Left ventricle myocardium inferior (tissue), 1 donor: ENCODE results near the gene PIGV. TPM values are rescaled to one million over a fixed set of nuclear protein-coding genes. Genes with fewer than 3 reads are reported as not detected.
A peak's percentile ranks its signal among the peaks of the same experiment; 100 is the strongest.
"Not testable (repeated sequence)": the region's sequence is repeated elsewhere in the genome, so short reads cannot be mapped to it uniquely, and the experiment has no call there.

Experiments used
- DNase-seq: peaks from one replicate; pipeline ENCODE4 v3.0.0-alpha.2; 2020
- H3K27ac ChIP-seq: fragments of 200-600 bp; replicated peaks from 2 replicates; pipeline ENCODE4 v1.8.0; 2021
- H3K27me3 ChIP-seq: fragments of 200-600 bp; 2 replicates; pipeline ENCODE4 v1.8.0; 2021; ENCODE audit warnings: low read depth
- H3K36me3 ChIP-seq: fragments of 200-600 bp; 2 replicates; pipeline ENCODE4 v1.8.0; 2021
- H3K4me1 ChIP-seq: fragments of 200-600 bp; 2 replicates; pipeline ENCODE4 v1.8.0; 2021
- H3K4me3 ChIP-seq: fragments of 200-600 bp; 2 replicates; pipeline ENCODE4 v1.8.0; 2021; ENCODE audit warnings: mild to moderate bottlenecking, moderate library complexity
- H3K9me3 ChIP-seq: fragments of 200-600 bp; replicated peaks from 2 replicates; pipeline ENCODE4 v1.8.0; 2021
- CTCF ChIP-seq: fragments of 200-600 bp; IDR thresholded peaks from 2 replicates; pipeline ENCODE4 v1.8.0; 2021; ENCODE audit warnings: antibody characterized with exemption, mild to moderate bottlenecking, borderline replicate concordance
- intact Hi-C: fragments of 100-400 bp; cut with micrococcal nuclease; formaldehyde crosslinking; loops from one replicate; pipeline ENCODE4 v1.11.0; 2022
- total RNA-seq: library from RNA; stranded (reverse); fragmentation: NEBNext Ultra II Directional; extraction: Animal tissue kit (Norgen Biotek cat#: 25700); gene quantifications from one replicate; pipeline ENCODE4 v1.2.1, GENCODE V29; 2021
- donor health status: DM: no; HTN: yes; CAD: no; lungs with severe emphysema.

Gene PIGV
- total RNA-seq, 1 donor from 2014 or later: 5.6 TPM

DNA sequence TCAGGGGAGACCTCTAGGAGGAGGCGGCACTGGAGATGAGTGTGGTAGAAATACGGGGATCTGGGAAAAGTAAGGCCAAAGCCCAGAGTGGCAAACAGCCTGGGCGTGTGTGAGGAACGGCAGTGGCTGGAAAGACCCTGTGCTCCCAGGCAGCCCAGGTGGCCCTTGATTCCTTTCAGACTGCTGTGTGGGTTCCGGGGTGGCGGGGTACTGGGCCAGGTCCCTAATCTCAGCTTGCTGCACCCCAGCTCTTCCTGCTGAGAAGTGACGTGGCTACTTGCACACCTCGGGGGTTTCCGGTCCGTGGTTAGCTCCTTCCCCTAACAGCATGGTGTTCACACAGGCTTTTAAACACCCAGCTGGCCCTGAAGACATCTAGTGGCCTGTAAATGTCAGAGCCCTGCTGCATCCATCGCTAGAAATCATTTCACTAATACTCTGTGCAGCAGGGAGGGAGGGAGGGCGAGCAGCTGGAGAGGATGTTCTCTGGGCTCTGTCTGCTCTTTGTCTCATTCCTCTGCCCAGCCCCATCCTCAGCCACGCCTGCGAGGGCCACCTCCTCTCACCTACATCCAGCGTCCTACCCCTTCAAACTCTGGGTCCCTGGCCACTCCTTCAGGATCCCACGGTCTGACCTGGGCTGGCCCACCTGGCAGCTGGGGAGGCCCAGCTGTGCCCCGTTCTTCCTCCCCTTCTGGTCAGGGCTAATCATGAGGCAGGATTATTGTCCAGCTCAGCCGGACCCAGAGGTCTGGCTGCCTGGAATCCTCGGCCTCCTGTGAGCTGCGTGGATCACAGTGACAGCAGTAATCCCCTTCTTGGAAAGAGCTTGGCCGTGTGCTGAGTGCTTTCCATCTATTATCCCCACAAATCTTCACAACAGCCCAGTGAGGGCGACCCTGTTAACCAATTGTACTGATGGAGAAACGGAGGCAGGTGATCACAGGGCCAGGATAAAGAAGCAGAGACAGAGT is 46.0 kb downstream of the PIGV start:
- Histone ChIP-seq H3K27me3 (no peaks in the 10 kb centered on the region), H3K4me1 (peaks cover 22% of the 10 kb centered on the region), H3K36me3 (peaks cover 64% of the 10 kb centered on the region), H3K27ac (no peak overlapping the region), H3K9me3 (no peaks in the 10 kb centered on the region), H3K4me3 (no peak overlapping the region)
- peak; percentile 30 for DNase-seq
- intact Hi-C loops: no loop called here
- TF ChIP-seq CTCF: no peak

DNA sequence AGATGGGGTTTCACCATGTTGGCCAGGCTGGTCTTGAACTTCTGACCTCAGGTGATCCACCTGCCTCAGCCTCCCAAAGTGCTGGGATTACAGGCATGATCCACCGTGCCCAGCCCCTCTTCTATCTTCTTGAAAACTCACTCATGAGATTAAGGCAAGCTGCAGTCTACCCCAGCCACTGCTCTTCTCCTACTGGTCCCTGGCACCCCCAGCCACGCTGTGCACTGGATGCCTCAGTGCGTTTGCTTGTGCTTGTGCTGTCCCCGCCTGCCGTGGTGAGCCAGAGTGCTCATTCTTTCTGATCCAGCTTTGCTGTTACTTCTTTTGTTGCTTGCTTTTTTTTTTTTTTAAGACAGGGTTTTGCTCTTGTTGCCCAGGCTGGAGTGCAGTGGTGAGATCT is 49.9 kb downstream of the PIGV start:
- H3K27me3 ChIP-seq, H3K4me3 ChIP-seq, intact Hi-C loops, DNase-seq, H3K4me1 ChIP-seq, H3K27ac ChIP-seq, H3K9me3 ChIP-seq: not testable (repeated sequence)
- H3K36me3 ChIP-seq: peaks cover 91% of the 10 kb centered on the region

DNA sequence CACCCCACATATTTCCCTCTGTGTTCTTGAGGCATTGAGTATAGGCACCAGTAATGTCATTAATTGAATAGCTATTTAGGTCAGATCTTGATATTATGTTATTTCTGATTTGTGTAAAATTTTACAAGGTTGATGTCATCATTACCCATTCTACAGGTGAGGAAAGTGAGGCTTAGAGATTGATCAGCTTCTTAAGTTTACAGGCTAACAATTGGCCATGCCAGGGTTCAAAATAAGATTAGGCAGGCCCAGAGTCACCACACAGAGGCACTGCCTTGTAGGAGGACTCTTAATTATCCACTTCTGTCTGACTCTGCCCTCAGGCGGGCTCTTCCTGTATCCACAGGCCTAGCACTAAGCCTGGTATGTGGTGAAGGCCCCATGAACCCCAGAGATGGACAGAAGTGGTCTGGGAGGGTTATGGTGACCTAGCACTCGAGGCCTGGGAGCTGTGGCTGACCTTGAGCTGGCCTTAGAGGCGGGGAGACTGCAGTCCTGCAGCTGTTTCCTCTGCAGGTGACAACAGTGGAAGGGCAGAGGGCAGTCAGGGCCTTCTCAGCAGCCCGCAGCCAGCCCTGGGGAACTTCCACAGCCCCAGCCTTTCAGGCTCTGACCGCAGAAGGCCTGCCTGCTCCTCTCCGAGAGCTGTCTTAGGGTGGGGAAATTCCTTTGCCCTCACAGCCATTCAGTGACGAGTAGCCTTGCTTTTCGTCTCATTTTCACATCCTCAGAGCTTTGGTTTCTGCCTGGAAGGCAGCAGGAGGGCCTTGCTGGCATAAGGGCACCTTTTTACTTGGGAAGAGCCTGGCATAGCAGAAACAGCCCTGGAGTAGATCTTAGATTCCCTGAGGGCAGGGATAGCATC is 51.0 kb downstream of the PIGV start:
- DNase-seq: no peak
- Histone ChIP-seq H3K4me3 (no peak overlapping the region), H3K36me3 (peaks cover 90% of the 10 kb centered on the region), H3K9me3 (no peaks in the 10 kb centered on the region), H3K4me1 (peaks cover 7% of the 10 kb centered on the region), H3K27ac (peak overlapping the region; percentile 33), H3K27me3 (no peaks in the 10 kb centered on the region)
- intact Hi-C loops: no loop called here
- no peak for TF ChIP-seq CTCF

GRCh38 chr1:26839339-26839722 is 51.6 kb downstream of the PIGV start:
- TF ChIP-seq CTCF: no peak
- intact Hi-C loops: no loop called here
- Histone ChIP-seq H3K36me3 (peaks cover 87% of the 10 kb centered on the region), H3K27me3 (no peaks in the 10 kb centered on the region), H3K9me3 (no peaks in the 10 kb centered on the region), H3K4me1 (peaks cover 7% of the 10 kb centered on the region), H3K27ac (no peak overlapping the region), H3K4me3 (no peak overlapping the region)
- DNase-seq: no peak

GRCh38 chr1:26839779-26840178 is 52.0 kb downstream of the PIGV start:
- Histone ChIP-seq H3K9me3 (no peaks in the 10 kb centered on the region), H3K4me1 (peaks cover 7% of the 10 kb centered on the region), H3K27me3 (no peaks in the 10 kb centered on the region), H3K4me3 (no peak overlapping the region), H3K27ac (no peak overlapping the region), H3K36me3 (peaks cover 82% of the 10 kb centered on the region)
- TF ChIP-seq CTCF: no peak
- DNase-seq: no peak
- intact Hi-C loops: no loop called here
